DMS114 treated with DMSO at 0.1 percent for 48 hours (cell line): Measurements from ENCODE around the gene RPL15.
A peak's percentile ranks its signal among the peaks of the same experiment; 100 is the strongest.

Experiments
- DNase-seq: peaks from one replicate; lab custom pipeline; 2025; ENCODE audit not compliant: unreplicated experiment; lab: John Stamatoyannopoulos, UW

The RPL15 gene

DNA sequence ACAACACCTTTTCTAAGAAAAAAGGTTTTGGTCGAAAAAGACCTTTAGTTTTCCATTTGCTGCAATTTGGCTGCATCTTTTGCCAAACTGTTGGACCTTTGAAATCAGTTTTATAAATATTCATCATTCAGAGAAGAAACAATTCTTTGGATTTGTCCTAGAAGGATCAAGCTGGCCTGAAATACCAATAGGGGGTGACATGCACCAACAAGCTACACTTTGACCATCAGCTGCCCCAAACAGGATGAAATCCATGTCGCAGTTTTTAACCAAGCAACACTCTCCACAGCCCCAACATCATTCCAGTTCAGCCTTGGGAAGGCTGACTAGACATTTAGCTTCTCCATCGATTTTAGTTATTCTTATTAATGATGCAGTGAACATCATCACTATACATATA lies 9.8 kb downstream of the RPL15 start:
- DNase-seq: no peak

DNA sequence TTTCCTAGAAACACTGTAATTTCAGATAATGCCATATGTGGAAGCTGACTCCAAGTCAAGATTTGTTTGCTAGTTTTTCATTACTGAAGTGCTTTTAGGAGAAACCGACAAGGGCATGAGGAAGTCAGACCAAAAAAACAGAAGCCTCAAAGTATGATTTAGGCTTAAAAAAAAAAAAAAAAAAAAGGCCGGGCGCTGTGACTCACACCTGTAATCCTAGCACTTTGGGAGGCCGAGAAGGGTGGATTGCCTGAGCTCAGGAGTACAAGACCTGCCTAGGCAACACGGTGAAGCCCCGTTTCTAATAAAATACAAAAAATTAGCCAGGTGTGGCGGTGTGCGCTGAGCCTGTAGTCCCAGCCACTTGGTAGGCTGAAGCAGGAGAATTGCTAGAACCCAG lies 11.6 kb downstream of the RPL15 start:
- no peak for DNase-seq

DNA sequence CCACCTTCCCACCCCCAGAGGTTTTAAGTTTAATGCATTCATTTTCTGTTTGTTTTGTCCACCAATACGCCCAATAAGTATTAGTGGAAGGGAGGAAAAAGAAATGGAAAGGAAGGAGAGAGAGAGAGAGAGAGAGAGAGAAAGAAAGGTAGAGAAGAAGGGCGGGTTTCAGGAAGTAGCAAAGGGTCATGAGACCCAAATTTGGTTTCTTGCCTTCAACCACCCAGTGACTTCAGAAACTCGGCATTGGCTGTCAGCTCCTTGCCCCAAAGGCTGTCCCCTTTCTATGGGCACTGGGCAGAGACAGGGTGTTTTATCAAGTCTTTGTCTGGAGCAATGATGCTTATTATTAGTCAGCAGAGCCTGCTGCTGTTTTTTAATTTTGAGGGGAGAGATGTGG lies 14.7 kb downstream of the RPL15 start:
- no peak for DNase-seq

DNA sequence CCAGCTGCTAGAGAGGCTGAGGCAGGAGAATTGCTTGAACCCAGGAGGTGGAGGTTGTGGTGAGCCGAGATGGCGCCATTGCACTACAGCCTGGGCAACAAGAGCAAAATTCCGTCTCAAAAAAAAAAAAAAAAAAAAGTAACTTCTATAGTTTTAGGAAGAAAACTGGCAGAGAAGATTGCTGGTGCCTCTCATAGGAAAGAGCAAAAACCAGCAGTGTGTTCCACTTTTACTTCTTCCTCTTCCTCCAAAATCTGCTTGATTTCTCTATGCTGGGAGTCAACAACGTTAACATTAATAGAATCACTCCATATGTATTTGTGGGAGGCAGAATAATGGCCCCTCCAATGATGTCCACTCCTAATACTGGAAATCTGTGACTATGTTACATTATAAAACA lies 15.6 kb downstream of the RPL15 start:
- no peak for DNase-seq

DNA sequence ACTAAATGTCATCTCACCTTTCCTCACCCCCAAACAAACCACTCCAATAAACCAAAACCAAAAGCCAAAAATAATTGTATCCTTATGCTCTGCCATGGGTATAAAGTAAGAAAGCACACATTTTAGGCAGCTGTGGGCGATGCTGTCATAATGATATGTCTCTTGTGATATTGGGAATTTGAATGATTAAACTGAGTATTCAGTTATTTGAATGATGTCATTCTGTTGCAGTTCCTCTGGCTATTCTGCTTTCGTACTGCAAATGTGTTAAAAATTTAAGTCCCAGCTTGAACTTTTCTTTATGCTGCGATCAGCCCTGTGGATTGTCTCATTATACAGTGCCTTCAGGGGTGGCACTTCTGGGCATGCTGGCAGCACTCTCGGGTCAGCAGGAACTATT lies 17.3 kb downstream of the RPL15 start:
- DNase-seq: no peak

DNA sequence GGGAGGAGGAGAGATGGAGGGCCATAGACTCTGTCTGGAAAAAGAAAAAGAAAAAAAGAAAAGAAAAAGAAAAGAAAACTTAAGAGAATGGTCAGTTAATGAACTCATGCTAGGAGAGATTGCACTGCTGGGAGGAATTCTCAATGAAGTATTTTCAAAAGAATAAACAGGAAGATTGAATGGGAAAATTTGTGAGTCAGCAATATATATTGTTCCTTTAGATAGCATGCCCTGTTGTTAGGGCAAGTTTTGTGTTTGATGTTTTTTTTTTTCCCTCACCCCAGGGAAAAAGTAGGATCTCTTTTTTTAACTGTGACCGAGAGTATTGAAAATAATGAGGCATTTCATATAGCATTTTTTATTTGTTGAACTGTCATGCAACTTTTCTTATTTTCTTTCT lies 20.4 kb downstream of the RPL15 start:
- DNase-seq: no peak

DNA sequence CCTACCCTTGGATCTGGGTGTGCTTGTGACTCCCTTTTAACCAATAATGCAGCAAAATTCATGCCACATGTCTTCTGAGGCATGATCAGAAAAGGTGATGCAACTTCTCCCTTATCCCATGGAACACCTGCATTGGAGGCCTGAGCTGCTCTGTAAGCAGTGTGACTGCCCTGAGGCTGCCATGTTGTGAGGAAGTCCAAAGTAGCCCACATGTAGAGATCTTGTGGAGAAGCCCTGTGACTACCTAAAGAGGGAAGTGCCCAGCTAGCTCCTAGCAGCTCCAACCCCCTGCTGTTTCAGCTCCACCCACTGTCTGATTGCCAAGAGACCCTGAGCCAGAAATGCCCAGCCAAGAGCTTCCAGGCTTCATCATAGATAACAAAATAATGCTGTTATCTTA lies 21.8 kb downstream of the RPL15 start:
- no peak for DNase-seq

DNA sequence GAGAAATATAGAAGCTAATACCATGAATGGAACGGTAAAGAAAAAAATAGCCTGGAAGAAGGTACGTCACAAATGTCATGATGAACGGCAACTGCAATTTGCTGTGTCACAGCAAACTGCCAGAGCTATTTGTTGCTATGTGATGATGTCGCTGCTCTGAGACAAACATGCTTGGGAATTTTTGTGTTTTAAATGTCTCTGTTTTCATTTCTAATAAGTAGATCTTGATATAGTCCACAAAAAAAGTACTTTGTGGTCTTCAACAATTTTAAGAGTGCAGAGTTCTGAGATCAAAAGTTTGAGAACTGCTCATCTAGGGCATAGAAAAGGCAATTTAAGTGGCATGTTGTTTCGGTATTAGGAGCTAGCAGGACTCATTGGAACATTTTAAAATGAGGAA lies 23.8 kb downstream of the RPL15 start:
- DNase-seq: no peak

DNA sequence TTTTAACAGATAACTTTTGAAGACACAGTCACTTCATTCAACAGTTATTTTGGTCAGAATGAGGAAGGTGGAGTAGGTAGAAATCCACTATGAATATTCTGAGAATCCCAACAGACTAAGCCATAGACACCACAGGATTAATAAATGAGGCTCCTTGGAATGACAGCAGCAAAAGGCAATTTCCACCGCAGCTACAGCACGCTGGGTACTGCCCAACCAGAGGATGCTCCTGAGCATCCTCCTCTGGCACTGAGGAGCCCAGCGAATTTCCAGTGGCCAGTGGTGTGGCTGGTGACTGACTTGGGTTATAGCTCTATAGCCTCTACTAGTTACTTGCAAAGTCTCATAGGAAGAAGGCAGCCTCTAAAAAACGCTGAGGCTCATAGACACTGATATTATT lies 24.5 kb downstream of the RPL15 start:
- DNase-seq: no peak

DNA sequence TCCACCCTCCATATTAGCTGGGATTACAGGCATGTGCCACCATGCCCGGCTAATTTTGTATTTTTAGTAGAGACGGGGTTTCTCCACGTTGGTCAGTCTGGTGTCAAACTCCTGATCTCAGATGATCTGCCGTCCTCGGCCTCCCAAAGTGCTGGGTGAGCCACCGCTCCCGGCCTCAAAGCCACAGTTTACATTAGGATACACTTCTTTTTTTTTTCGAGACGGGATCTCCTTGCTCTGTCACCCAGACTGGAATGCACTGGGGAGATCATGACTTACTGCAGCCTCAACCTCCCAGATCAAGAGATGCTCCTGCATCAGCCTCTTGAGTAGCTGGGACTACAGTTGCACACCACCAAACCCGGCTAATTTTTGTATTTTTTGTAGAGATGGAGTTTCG lies 25.6 kb downstream of the RPL15 start:
- no peak for DNase-seq

DNA sequence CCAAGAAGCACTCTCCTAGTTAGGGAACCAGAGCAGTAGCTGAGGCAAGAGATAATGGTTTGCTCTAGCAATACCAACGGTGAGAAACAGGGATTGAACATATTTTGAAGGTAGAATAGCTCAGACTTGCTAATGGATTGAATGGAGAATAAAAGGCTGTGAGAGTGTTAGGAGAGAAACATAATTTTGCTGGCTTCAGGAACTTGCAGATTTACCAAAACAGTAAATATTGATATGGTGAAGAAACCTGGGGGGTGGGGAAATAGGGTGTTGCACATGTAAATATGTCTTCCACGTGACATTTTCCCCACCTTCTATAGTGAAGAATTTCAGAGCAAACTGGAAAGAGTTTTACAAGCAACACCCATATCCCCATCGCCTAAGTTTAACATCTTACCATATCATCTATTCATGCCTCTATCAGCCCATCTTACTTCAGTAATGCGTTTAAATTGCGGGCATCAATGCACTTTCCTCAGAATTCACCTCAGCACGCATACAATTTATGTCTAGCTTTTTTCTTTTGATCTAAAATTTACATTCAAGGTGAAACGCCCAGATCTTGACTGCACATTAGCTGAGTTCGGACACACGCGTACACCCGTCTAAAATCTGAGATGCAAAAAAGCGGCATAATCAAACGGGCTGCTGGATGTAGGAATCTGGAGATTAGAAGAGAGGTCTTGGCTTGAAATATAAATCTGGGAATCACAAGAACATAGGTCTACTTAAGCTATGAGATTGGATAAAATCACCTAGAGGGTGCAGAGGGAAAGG lies 27.3 kb downstream of the RPL15 start:
- no peak for DNase-seq

DNA sequence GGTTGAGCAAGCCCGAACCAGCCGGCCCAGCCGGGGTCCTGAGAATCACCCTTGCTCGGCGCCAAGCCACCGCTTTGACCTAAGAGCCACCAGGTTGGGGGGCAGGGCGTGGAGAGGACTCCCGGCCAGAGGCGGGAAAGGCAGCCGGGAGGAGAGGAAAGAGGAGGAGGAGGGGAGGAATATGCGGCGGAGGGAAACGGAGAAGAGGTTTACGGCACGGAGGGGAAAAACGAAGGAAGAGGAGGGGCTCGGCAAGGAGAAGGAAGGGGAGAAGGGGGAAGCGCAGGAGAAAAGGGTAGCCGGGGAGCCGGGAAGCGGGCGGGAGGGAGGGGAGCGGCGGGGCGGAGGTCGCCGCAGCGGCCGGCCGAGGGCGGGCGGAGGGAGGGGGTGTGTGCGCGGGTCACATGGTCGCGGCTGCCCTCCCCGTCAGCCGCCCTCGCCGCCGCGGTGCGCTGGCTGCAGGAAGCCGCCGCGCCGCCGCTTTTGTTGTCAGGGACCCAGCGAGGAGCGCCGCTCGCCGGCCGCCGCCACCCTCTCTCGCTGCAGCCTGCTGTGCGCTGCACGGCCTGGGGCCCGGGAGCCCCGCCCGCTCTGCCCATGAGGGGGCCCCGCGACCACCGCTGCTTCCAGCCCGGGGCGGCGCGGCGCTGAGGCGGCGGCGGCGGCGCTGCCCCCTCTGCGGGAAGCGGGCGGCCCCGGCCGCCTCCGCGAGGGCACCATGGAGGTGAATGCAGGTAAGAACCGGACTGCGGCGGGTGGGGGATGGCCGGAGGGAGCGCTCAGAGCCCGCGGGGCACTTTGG lies 28.1 kb downstream of the RPL15 start, which contains the start of gene NR1D2:
Gene NR1D2, plus strand, starts transcription at position 426 of the 802 bp plus-strand sequence. Its CDS starts 293 bp downstream, at position 719.
- DNase-seq: peak; percentile 35

DNA sequence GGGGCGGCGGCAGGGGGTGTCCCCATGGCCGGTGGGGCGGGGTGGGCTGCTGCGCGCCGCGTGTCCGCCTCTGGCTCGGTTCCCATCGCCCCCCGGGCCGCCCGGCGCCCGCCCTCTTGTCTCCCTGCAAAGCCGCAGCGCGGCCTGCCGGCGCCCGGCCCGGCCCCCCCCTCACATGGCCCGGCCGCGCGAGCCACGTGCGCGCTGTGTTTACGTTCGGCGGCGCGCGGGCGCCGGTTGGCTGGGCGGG lies 28.7 kb downstream of the RPL15 start:
- no peak for DNase-seq

DNA sequence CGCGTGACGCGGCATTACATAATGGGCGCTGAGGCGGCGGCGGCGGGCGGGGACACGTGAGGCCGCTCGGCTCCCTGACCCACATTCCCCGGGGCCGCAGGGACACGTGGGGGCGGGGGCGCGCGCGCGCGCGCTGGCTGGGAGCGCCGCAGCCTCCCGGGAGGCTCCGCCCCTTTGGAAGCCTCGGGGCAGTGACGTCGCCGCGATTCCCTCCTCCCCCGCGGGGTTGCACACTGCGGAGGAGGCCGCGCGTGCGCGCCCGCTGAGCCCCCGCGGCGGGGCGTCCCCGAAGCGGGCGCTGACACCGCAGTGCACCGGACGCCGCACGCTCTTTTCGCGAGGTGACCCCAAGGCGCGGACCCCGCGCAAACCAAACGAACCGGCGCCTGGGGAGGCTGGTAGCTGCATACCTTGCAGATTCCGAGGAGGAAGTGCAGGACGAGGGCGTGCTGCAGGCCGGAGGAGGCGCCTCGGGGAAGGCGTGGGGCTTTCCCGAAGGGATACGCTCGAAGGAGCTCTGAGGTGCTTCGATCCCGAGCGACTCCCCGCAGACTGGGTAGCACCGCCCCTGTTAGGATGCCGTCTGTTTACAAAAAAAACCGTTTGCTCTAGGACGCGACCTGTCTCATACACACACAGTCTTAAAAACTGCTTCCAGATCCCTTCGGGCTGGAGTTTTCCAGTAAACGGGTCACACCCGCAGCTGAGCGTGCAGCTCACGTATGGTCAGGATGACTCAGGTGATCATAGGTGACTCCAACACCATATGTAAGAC lies 29.2 kb downstream of the RPL15 start:
- peak; percentile 77 for DNase-seq

DNA sequence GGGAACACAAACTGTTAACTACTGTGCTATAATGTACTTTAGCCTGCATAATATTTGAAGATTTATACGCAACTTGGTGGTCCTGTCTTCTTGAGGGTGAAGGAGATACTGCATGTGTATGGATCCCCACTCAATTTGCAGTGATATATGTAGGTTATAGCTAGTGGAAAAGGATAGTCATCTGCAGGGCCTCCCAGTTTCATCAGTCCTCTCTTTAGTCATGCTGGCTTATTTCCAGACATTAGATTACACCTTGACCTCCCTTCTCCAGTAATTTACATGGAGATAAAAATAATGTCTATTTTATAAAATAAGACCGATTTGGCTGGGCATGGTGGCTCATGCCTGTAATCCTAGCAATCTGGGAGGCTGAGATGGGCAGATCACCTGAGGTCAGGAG lies 31.8 kb downstream of the RPL15 start:
- DNase-seq: no peak

DNA sequence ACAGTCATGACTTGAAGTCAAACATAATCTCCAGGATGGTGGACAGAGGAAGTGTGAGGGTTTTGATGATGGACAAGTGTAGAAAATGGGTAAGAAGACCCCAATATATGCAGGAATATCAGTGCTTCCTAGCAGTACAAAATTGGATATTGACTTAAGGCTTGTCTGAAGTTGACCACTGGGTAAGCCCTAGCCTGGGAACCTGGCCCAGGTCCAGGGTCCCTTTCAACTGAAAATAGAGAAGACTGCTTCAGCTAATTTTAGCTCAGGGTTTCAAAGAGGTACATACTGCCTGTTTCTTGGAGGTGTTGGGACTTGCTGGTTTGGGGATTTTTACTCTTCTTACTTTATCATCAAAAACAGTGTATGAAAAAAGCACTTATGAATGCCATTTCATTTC lies 32.9 kb downstream of the RPL15 start:
- DNase-seq: no peak

DNA sequence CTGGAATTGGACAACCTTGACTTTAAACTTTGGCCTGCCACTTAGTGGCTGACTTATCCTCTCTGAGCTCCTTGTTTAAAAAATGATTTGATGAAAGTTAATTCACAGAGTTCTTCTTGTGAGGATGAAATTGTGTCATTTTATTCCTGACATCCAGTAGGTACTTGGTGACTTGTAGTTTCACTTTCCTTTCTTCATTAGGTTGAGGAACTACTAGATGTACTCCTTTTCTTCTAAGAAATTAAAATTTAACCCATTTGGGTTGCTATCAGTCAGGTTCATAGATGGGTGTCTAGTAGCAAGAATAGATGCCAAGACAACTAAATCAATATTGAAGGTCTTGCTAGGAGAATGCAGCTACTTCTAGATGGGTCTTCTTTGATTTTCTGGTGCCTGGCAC lies 33.4 kb downstream of the RPL15 start:
- no peak for DNase-seq

DNA sequence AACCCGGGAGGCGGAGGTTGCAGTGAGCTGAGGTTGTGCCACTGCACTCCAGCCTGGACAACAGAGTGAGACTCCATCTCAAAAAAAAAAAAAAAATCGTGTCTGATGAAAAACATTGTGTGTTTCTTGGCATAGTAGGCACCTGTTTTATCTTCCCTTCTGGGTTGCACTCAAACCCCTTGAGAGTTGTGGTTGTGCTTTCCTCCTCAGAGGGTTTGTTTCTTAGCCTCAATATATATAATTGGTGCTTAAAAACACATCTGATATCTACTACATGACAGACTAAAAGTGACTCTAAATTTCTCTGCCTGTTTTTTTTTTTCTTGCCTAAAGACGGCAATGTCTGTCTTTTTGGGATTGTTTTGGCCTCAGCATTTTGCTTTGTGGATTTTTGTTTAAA lies 35.7 kb downstream of the RPL15 start:
- no peak for DNase-seq

DNA sequence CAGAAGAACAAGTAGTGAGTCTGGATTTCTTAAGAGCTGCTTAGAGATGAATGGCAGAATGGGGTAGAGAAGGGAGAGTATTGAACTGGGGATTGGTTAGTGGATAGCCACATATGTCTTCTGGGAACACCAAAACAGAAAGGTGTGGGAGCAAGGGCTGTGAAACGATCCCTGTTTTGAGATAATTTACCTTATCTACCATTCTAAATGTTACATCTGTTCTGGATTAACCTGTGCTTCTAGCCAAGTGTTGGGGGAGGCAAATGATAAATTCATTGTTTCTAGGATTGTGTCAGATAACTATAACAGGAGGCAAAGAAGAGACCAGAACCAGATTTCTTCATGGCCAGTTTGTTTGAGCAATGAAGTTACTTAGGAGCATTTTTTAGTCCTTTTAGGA lies 36.6 kb downstream of the RPL15 start:
- no peak for DNase-seq

DNA sequence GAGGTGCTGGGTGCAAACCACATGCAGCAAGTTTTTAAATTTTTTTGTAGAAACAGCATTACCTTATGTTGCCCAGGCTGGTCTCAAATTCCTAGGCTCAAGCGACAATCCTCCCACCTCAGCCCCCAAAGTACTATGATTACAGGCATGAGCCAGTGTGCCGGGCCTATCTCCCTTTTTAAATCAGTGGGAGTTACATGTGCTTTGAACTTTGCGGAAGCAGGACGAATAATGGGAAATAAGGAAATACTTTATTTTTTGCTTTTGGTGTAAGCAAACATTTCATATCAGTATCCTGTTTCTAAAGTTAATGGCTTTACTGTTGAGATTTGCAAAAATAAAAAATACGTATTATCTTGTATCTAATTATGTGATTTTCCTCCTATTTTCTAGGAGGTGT lies 37.2 kb downstream of the RPL15 start:
- no peak for DNase-seq

DNA sequence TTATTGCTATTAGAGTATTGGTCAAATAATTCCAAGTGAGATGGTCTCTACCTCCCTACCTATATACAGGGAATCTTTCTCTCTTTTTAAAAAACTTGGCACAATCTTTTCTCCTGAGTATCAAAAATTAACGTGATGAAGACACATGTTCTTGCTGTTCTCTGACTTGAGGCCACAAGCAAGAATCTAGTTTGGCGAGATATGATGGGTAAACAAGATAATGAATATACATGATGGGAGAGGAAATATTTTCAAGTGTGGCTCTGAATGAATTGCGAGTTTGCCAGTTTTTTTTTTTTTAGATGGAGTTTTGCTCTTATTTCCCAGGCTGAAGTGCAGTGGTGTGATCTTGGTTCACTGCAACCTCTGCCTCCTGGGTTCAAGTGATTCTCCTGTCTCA lies 39.8 kb downstream of the RPL15 start:
- no peak for DNase-seq
